Measurements from ENCODE around the gene RWDD3.

Gene RWDD3

DNA sequence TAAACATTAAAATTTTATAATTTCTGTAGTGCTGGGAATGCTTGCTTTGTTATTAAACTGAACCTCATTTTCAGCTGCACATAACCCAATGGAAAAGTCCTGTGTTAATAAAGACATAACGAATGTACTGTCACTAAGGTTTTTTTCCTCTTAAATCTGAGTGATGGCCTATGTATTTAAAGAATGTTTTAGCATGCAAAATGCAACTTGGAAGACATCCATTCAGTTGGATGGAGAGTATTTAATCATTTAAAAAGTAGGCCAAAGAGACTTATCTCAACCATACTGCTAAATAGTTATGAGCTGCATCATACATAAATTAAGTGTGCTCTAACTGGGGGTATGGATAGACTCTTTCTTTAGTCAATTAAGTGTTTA is 48.5 kb downstream of the RWDD3 start:
- DNase-seq (ENCODE audit: low spot score), result no peak

DNA sequence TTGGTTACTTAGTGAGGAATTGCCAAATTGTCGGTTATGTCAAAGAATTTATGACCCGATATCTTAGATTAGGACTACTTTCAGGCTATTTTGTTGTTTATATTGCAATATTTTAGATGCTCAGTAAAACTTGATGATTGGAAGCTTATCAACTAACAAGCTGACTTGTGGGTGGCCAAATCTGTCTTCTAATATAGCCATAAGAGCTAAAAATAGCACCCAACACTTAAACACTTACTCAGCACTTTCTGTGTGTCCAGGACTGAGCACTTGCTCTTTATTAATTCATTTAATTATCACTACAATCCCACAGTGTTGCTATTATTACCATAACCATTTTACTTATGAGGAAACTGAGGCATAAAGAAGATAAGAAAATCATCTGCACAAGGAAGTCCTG is 50.4 kb downstream of the RWDD3 start:
- no peak for DNase-seq (ENCODE audit: low spot score)

DNA sequence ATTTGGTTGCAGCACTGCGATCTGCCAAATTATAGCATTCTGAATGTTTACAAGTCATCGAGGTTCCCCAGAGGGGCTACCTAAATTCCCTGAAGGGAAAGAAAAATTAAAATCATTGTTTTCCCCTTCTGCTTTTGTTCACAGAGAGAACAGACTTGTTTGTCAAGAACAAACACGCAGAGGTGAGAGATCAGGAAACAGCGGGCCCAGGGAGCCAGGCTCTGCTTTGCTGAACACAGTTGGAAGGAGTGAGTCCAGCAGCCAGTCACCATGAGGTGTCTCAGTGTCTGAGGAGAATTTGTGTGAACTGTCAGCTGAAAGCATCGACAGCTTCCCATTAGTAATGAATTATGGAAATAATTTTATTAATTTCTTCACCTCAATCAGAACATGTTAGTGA is 52.5 kb downstream of the RWDD3 start:
- no peak for DNase-seq (ENCODE audit: low spot score)

- DNase-seq (ENCODE audit: low spot score), result peak; percentile 37
Observed at GRCh38 chr1:95287081-95287480, 53.1 kb downstream of the RWDD3 start.

DNA sequence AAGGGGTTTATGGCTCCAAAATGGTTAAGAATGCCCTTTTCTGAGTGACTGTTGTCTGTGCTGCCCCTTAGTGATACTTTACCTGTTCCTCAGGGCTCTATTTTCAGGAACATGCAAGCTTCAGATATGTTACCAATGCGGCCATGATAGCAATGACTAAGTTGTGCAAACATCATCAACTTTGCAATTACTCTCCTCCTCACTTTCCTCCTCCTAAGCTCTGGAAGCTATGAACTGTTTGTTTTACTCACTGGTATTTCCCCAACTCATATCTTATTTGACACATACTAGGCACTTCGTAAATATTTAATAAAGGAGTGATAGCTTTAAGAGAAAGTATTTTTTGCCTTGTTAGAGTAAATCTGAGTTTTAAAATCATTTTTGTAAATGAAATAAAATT is 53.8 kb downstream of the RWDD3 start:
- DNase-seq (ENCODE audit: low spot score), result no peak
